NOMO-1 (cell line): ENCODE data around the gene CDC25B.
A peak's percentile ranks its signal among the peaks of the same experiment; 100 is the strongest.
"Not testable (repeated sequence)": the region's sequence is repeated elsewhere in the genome, so short reads cannot be mapped to it uniquely, and the experiment has no call there.

ENCODE experiments used
- DNase-seq, 2 experiments: peaks; one replicate each; lab custom pipeline; 2025; ENCODE audit not compliant: unreplicated experiment in 2 of 2; lab: John Stamatoyannopoulos, UW

The CDC25B gene

DNA sequence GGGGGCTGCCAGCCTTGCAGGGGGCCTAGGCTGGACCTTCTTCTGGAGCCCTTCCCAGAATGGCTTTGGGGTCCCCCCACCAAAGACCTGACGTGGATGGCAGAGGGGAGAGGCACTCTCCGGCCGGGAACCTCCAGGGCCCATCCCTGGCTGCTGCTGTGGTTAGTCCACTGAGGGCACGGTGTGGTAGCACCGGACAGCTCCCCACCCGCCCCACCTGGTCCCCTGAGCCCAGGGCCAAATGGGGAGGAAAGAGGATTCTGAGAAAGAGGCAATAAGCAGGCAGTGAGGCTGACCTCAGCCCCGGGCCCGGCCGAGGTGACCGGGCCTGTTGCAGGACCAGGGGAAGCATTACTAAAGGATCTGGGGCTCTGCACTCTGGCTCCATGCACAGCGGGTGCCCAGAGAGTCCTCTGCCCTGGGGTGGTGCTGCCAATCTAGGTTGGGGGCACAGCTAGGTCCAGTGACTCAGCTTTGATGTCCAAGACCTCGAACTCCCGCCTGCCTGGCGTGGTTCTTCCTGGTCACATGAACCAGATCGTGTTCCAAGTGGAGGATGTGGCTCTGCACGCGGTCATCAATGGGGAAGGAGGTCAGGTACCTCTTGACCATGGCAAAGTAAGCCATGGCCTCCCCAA lies 11.8 kb upstream of the CDC25B start:
- DNase-seq = no peak

DNA sequence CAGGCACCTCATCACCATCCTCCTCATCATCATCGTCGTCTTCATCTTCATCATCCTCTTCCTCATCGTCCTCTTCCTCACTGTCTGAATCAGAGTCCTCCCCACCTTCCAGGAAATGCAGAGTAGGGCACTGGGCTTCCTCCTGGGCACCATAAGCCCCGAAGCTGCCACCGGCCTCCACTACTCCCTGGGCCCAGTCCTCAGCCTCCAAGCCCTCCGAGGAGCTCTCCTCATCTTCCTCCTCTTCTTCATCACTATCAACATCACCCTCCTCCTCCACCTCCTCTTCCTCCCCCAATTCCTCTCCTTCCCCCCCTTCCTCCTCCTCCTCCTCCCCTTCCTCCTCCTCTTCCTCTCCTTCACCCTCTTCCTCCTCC lies 11.3 kb upstream of the CDC25B start:
- DNase-seq = no peak

DNA sequence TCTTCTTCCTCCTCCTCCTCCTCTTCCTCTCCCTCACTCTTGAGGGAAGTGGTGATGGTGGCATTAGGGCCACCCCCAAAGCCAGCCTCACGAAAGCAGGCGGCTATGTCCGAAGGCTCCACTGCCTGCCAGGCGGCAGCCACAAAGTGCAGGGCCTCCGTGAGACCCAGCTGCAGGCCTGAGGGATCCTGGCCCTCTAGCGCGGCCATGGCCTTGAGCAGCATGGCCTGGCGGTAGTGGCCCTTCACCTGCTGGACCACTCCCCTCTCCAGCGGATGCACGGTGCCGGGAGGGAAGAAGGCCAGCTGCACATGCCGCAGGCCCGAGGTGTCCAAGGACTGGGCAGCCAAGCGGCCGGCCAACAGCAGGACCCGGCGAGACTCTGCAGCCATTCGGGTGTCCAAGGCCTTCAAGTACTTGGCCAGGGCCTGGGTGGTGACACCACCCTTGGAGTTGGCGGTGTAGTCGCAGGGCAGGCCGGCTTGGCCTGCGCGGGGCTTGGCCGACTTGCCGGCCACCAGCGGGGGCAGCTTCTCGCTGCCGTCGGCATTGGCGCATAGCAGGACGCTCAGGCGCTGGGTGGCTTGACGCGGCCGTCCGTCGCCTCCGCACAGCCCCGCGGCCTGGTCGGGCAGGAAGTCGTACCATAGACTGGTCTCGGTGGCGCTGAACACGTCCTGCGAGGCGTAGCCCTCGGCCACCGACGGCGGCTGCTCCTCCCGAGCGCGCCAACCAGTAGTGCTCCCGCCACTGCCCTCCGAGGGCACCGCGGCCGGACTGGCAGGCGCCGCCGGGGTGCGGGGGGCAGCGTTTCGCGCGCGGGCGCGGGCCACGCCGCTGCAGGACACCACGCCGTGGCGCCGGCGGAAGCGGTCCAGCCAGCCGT lies 10.6 kb upstream of the CDC25B start:
- no peak for DNase-seq

DNA sequence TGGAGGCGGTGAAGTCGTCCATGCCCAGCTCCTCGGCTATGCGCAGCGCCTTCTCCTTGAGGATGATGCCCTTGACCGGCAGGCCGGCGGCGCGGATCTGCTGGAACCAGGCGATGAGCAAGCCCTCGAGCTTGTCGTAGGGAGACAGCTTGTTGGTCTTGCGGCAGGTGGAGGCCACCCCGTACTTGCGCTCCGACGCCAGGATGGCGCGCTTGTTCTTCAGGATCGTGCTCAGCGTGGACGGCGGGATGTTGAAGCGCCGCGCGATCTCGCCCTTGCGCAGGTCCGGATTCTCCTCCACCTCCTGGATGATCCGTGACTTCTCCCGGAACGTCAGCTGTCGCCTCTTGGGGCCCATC lies 10.0 kb upstream of the CDC25B start:
- peak; percentile 20 to 39 for DNase-seq

DNA sequence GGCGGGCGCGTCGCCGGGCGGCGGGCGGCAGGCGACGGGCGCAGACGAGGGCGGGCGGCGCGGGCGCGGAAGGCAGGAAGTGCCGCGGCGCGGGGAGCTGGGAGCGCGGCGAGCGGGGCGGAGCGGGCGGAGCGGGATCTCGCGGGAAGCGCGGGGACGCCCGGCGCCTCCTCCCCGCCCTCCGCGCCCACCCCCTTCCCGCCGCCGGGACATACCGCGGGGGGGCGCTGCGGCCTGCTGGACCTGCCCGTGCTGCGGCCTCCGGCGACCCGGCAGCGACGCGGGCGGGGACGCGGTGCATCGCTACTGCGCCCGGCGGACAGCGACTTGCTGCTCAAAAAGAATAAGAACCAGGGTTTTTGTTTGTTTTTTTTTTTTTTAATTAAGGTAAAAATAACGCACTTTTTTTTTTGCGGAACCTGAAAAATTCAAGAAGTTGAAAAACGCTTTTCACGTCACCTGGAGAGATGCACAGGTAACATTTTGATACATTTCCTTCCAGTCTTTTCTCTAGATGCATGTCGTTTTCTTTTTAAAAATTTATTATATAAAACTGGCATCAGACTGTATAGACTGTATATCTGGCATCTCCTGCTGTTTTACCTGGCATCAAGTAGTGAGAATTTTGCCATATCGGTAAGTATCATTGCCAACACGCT lies 9.3 kb upstream of the CDC25B start, which contains the start of gene CENPB:
Gene CENPB (minus strand): TSS at position 76 of the 659 bp plus-strand sequence. CDS start 257 bp downstream, outside the sequence.
- peak; percentile 77 to 90 for DNase-seq

DNA sequence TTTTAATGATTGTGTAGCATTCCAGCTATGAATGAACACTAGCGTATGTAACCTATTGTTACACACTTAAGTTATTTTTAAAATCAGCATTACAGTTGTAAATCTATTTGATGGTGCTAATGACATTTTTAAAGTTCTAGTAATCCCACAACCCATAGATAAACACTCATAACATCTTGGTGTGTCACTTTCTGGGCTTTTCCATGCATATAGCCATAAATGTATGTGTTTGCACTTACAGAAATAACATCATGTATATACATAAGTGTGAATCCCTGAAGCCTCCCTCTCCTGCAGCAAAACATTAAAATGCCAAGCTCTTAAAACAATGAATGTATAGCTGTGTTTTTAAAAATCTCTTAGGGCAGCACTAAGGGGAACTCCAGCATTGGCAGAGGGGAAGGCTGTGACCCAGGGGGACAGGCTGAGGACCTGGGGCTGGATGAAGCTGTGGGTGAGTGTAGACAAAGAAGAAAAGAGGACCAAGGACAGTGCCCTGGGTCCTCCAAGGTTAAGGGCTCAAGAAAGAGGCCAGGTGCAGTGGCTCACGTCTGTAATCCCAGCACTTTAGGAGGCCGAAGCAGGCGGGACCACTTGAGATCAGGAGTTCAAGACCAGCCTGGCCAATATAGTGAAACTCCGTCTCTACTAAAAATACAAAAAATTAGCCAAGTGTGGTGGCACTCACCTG lies 8.6 kb upstream of the CDC25B start:
- DNase-seq = no peak

DNA sequence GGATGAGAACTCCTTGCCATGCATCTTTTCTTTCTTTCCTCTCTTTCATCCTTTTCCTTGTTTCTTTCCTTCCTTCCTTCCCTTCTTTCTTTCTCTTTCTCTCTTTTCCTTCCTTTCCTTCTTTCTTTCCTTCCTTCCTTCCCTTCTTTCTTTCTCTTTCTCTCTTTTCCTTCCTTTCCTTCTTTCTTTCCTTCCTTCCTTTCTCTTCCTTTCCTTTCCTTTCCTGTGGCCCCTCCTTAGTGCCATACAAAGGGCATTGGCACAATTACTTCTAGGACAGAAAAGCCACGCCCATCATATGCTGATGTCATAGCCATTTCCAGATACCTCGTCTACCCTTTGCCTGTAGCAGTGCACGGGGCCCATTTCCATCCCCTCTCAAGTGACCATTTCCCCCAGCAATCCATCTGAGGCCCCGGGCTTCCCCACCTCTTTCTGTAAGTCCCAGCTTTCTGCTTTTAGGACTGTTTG lies 7.4 kb upstream of the CDC25B start:
- no peak for DNase-seq

DNA sequence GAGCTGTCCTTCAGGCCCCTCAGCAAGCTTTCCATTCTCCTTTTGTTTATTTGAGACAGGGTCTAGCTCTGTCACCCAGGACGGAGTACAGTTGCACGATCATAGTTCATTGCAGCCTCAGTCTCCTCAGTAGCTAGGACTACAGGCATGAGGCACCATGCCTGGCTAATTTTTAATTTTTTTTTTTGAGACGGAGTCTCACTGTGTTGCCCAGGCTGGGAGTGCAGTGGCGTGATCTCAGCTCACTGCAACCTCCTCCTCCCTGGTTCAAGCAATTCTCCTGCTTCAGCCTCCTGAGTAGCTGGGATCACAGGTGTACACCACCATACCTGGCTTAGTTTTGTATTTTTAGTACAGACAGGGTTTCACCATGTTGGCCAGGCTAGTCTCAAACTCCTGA lies 6.9 kb upstream of the CDC25B start:
- DNase-seq = not testable (repeated sequence)

DNA sequence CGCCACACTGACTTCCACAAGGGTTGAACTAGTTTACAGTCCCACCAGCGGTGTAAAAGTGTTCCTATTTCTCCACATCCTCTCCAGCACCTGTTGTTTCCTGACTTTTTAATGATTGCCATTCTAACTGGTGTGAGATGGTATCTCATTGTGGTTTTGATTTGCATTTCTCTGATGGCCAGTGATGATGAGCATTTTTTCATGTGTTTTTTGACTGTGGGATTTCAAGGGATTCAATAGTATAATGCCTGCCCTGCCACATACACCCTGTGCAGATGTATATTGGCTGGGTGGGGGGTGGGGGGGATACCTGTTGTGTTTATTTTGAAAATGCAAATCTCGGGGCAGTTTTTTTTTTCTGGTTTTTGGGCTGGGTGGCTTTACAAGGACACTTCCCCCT lies 1.9 kb upstream of the CDC25B start:
- DNase-seq = not testable (repeated sequence)

DNA sequence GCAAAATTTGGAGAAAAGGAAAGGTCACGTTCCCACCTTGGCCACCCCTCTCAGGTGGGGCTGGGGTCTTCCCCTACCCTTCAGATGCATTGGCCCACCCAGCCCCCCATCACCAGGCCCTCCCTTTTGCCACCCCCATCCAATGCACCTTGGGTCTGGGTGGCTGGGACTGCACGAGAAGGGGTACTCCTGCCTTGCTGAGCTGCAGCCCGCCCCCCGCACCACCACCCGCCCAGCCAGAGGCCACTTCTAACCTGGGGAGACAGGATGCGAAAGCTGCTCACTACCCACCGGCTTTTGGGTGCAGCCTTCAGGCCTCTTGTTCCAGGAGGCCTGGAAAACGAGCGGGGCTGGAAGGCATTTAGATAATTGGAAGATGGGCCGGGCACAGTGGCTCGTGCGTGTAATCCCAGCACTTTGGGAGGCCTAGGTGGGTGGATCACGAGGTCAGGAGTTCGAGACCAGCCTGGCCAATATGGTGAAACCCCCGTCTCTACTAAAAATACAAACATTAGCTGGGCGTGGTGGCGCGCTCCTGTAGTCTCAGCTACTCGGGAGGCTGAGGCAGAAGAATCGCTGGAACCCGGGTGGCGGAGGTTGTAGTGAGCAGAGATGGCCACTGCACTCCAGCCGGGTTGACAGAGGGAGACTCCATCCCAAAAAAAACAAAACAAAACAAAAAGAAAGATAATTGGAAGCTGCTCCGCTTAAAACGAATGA lies 1.2 kb upstream of the CDC25B start:
- no peak for DNase-seq

DNA sequence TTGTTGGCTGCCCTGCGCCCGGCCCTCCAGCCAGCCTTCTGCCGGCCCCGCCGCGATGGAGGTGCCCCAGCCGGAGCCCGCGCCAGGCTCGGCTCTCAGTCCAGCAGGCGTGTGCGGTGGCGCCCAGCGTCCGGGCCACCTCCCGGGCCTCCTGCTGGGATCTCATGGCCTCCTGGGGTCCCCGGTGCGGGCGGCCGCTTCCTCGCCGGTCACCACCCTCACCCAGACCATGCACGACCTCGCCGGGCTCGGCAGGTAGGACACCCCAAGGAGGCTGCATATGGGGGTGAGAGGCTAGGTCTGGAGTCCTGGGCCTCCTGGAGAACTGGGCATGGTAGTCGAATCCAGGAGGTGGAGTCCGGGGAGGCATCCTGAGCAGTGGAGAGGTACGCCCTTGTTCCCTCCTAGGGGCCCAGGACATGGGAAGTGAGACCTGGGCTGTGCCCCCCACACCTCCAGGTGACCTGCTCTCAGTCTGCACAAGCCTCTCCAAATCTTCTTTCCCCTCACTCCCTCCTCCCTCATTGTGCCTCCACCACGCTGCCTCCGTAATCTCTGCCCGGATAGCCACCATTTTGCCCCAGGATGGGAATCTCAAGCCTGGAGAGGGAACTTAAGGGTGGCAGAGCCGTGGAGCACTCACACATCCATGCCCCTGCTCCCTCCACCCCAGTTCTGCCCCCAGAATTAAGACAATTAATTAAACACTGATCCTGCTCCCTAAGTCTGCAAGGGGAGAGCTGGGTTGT lies 541 bp downstream of the CDC25B start:
- DNase-seq = no peak

DNA sequence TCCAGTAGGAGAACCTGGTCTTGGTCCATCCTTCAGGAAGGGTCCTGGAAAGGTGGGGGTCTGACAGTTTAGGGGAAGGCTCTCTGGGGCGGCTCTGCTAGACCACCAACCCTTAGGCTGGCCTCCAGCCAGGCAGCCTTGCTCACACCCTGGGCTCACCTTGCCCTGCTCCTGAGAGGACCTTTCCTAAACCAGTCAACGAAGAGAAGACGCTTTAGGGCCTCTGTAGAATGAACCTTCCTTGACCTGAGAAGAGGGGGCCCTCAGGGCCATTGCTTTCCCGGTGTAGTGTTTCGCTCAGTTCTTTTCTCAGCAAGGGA lies 1.1 kb downstream of the CDC25B start:
- DNase-seq = no peak

DNA sequence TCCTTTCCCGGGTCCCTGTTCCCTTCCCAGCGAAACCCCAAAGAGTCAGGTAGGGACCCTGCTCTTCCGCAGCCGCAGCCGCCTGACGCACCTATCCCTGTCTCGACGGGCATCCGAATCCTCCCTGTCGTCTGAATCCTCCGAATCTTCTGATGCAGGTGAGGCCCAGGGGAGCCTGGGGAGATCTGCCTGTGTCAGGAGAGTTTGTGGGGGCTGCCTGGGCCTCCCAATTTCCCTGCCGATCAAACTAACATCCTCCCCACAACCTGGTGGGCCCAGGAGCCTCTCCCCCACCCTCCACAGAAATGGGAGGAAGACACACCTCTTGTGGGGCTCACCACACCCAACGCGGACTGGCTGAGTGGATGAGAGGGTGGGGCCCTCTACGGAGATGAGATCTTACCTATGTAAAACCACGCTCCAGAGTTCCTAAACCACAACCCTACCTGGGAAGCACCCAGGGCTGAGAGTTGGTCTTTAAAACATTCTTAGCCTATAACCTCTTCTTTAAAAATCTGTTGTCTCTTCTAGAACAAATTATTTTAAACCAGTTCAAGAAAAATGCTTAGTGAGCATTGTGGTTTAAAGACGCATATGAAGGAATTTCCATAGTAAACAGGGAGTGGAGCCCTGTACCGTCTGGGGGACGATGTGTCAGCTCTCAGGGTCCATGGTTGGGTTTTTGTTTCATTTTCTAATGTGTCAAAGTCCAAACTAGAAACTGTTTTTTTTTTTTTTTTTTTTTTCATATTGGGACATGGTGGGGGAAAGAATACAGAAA lies 1.7 kb downstream of the CDC25B start:
- no peak for DNase-seq

DNA sequence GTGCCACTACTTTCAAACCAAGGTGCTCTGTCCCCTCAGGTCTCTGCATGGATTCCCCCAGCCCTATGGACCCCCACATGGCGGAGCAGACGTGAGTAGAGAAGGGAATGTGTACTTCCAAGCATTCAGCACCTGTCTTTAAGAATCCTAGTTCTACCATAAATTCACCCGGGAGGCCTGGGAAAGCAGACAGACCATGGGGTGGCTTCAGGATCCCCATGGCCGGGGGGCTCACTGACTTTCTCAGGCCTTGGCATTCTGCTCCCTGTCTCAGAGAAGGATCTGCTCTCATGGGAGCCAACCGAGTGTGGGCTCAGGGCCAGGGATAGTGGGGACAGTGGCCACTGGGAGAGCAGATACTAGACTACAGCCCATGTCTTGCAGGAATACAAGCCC lies 2.3 kb downstream of the CDC25B start:
- no peak for DNase-seq

DNA sequence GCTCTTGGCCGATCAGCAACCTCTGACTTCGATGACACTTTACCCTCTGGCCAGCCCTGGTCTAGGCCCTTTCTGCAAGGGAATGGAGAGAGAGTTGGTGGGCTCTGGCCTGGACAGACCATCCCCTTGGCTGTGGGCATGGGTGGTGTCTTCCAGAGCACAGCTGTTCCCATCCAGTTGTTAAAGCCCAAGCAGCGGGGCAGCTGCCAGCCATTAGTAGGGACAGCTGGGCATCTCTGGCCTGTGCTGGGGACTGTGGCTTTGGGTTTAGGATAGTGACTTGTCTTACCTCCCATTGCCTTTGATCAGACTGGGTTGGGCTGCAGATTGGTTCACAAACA lies 2.8 kb downstream of the CDC25B start:
- DNase-seq = no peak

DNA sequence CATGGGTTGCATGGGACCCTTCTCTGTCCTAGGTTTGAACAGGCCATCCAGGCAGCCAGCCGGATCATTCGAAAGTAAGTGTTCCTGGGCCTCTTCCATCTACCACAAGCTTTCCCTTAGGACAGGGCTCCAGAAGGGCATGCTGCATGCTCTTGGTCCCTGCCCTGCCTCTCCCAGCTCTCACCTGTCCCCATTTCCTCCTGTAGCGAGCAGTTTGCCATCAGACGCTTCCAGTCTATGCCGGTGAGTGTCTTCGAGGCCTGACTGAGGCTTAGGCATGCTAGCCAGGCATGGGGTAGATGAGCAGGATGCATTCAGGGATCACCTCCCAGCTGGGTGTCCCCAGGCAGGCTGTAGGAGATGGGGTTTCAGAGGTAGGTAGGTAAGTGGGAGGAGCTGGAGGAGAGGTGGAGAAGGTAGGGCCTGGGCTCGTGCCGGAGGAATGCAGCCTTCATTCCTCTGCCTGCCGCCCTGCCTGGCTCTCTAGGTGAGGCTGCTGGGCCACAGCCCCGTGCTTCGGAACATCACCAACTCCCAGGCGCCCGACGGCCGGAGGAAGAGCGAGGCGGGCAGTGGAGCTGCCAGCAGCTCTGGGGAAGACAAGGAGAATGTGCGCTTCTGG lies 4.3 kb downstream of the CDC25B start:
- no peak for DNase-seq

DNA sequence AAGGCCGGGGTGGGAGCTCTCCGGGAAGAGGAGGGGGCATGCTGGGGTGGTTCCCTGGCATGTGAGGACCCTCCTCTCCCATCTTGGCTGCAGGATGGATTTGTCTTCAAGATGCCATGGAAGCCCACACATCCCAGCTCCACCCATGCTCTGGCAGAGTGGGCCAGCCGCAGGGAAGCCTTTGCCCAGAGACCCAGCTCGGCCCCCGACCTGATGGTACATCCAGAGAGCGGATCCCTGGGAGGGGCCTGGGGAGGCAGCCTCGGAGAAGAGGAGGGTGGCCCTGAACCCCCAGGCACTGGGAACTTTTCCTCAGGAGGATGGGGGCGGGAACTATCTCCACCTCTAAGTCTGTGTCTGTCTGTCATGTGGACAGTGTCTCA lies 4.8 kb downstream of the CDC25B start:
- no peak for DNase-seq

DNA sequence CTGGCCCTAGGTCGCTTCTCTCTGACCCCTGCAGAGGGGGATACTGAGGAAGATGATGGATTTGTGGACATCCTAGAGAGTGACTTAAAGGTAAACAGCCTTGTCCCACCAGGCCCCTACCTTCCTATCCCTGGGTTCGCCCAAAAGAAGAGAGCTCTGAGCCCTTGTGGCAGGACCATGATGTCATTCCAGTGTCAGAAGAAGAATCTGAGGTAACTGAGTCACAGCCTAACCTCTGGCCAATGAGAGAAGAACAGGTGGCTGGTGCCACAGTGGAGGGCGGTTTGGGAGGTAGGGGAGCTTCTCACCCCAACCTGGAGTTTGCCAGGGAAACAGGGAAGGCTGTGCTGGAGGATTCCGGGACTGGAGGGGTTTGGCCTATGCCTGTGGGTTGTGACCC lies 5.2 kb downstream of the CDC25B start:
- no peak for DNase-seq

DNA sequence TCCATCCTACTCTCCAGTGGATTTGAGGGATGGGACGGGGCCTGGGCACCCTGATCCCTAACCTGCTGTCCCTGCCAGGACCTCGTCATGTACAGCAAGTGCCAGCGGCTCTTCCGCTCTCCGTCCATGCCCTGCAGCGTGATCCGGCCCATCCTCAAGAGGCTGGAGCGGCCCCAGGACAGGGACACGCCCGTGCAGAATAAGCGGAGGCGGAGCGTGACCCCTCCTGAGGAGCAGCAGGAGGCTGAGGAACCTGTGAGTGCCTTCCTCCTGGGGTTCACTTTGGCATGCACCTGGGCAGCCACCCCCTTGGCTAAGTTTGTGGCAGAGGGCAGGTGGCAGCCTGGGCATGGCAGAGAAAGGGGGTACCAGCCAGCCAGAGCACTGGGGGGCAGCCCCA lies 5.7 kb downstream of the CDC25B start:
- no peak for DNase-seq
